ENCODE results near the gene CAPN2.

GRCh38 chr1:223820971-223821370 lies 108.6 kb downstream of the CAPN2 start:
- no peak for TF ChIP-seq YY1 (IDR thresholded peaks at IDR 0.05; ENCODE audit: insufficient read depth, insufficient read length)
- no peak for TF ChIP-seq ZNF274 (IDR thresholded peaks at IDR 0.05; ENCODE audit: low read depth, low read length)

All from NT2/D1 (cell line).